ENCODE measurements around the gene LRCOL1.

LRCOL1 gene

GRCh38 chr12:132610051-132610759 lies at the start of gene LRCOL1:
Gene LRCOL1, minus strand, starts transcription at chr12:132610582. Its CDS starts 4,331 bp downstream, at chr12:132606251.
- DNase-seq (ENCODE audit: low read depth), result no peak

GRCh38 chr12:132660052-132660451 lies 49.7 kb upstream of the LRCOL1 start:
- DNase-seq (ENCODE audit: low read depth), result no peak

GRCh38 chr12:132659146-132659545 lies 48.8 kb upstream of the LRCOL1 start:
- no peak for DNase-seq (ENCODE audit: low read depth)

GRCh38 chr12:132658149-132658894 lies 47.9 kb upstream of the LRCOL1 start:
- DNase-seq (ENCODE audit: low read depth), result no peak

DNA sequence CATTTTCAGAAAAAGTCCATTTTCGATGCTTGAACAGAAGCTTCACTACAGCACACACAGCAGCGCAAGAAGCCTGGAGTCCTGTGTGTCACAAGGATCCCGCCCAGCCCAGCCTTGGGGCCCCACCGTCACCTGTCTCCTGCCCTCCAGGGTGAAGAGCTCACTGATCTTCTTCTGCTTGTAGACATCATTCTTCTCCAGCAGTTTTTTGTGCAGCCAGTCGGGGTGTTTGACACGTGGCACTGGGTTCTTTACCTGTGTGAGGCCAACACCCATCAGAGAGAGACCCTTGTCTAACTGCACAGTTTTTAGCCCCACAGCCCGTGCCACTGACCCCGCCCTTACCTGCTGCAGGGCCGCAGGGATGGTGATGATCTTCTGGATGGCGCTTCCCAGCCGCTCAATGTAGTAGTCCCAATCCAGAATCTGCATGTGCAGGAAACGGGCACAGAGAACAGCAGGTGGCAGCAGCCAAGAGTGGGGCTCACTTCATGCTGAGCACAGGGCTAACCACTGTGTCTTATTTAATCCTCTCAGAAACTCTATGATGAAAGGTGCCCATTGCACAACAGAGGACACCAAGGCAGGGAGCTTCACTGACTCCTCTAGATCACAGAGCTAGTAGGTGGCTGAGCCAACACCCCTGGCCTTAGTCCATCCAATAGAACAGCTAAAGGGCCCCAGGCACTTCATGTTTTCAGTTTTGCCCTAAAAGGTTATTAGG lies 46.8 kb upstream of the LRCOL1 start:
- DNase-seq (ENCODE audit: low read depth), result no peak

GRCh38 chr12:132653567-132654290 lies 43.3 kb upstream of the LRCOL1 start:
- no peak for DNase-seq (ENCODE audit: low read depth)

DNA sequence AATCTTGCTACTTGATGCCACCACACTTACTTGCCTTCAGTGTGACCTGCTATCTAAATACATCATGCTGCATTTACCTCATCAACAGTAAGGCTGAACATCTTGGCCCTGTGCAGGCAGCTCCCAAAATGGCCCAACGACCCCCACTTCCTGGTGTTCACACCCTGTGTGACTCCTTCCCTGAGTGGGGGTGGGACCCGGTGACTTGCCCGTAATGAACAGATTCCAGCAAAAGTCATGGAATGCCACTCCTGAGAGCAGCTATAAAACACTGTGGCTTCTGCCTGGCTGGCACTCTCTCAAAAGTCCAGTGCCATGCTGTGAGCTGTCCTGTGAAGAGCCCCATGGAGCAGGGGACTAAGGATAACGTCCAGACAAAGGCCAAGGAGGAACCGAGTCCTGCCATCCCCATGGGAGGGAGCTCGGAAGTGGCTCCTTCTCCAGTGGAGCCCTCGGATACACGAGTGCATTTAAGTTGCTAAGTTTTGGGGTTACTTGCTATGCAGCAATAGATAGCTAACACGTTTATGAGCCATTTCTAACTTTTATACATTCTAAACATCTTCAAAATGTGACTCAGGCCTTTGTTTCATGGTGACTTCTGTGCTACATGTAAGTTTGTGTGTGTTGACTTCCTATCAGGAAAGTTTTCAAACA lies 41.2 kb upstream of the LRCOL1 start:
- DNase-seq (ENCODE audit: low read depth), result no peak

DNA sequence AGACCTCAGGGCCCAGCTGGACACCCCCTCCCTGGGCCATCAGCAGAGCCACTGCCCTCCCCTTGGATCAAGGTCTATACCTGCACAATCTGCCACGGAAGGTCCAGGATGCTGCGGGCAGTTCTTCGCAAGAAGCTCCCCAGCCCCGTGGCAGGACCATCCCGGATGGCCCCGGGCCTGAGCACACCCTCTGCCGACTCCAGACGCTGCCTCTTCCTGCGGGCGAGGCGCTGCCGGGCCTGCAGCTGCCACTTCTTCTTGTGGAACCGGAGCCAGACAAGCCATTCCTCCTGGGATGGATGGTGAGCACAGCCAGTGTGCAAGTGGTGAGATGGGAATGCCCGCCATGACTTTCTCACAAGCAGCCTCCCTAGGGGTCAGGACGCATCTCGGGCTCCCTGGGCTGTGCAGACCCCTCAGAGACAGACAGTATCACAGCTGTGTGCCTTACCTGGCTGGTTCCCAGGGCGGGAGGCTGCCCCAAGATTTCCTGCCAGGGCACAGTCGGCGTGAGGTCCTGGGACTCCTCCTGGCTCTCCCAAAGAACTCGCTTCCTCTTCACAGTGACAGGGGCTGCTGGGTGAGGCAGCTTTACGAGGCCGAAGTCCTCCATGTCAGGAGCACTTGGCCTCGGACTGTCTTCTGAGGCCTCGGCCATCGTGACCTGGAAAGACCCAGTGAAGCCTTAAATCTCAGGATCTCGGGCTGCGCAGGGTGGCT lies 39.0 kb upstream of the LRCOL1 start:
- DNase-seq (ENCODE audit: low read depth), result no peak

GRCh38 chr12:132648616-132649225 lies 38.3 kb upstream of the LRCOL1 start:
- no peak for DNase-seq (ENCODE audit: low read depth)

GRCh38 chr12:132647858-132648257 lies 37.5 kb upstream of the LRCOL1 start:
- no peak for DNase-seq (ENCODE audit: low read depth)

DNA sequence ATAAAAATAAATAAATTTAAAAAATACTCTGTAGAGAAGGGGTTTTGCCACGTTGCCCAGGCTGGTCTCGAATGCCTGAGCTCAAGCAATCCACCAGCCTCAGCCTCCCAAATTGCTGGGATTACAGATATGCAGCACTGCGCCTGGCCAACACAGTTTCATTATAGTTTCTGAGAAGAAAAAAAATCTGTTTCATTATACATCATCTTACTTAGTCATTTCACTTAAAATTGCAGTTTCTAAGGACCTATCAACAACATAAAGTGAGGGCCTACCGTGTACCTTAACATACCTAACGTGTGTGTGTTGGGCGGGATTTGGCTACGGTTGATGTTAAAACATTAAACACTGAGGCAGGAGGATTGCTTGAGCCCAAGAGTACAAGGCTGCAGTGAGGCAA lies 36.5 kb upstream of the LRCOL1 start:
- DNase-seq (ENCODE audit: low read depth), result no peak

GRCh38 chr12:132642846-132643835 lies 32.8 kb upstream of the LRCOL1 start:
- no peak for DNase-seq (ENCODE audit: low read depth)

DNA sequence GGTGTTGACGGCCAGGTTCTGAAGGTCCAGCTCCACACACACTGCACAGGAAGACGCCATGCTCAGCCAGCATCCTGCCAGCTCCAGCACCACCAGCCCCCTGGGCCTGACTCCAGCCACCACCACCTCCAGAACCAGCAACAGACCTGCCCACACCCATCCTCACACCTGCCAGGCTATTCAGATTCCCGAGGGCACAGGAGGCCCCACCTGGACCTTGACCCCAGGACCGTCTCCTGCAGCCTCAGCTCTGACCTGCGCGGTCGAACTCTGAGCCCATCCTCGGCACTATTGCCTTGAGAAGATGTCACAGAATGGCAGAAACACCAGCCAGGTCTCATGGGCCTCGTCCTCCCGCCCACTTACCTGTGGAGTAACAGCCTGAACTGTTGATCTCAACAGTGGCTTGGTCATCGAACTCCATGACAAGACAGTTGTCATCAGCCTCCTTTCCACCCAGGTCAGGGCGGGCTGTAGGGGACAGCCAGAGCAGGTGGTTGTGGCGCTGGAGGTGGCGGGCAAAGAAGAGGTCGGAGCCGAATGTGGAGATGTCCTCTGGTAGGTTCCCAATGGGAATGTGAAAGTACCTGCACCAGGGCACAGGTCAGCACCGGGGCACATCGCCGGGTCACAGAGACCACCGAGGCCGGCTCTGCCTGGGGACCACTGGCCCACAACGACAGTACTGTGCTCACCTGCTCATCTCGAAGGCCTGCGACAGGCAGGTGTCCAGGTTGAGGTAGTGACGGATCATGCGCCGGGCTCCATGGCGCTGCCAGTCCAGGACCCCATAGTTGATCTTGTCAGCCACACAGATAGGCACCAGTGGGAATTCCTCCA lies 31.6 kb upstream of the LRCOL1 start:
- no peak for DNase-seq (ENCODE audit: low read depth)

GRCh38 chr12:132640936-132641335 lies 30.6 kb upstream of the LRCOL1 start:
- no peak for DNase-seq (ENCODE audit: low read depth)

DNA sequence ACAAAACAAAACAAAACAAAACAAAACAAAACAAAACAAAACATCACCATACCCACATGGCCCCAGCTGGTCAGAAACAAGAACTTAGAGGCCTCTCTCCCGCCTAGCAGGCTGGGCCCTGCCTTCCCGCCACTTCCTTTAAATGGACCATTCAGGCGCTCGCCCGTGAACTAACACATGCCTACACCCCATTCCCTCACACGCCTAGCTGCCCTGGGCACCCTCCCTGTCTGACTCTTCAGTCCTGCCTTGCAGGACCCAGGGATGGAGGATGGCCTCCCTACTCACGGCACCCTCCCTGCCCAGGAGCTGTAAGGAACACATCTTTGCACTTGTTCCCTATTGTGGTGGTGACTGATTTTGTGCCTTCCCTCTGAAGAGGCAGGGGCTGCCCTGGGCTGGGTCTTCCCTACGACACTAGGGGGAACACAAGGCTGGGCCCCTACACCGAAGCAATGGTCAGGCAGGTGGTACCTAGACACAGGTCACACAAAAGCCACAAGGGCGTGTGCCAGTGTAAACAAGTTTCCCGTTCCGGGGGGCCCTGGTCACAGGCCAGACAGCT lies 29.7 kb upstream of the LRCOL1 start:
- no peak for DNase-seq (ENCODE audit: low read depth)

- no peak for DNase-seq (ENCODE audit: low read depth)
Measured at GRCh38 chr12:132638541-132639408, 28.4 kb upstream of the LRCOL1 start.

GRCh38 chr12:132637811-132638210 lies 27.4 kb upstream of the LRCOL1 start:
- no peak for DNase-seq (ENCODE audit: low read depth)
